Lower lobe of right lung (tissue), 2 donors: Measurements from ENCODE around the gene PDE9A. TPM values are rescaled to one million over a fixed set of nuclear protein-coding genes. Genes with fewer than 3 reads are reported as not detected.
A peak's percentile ranks its signal among the peaks of the same experiment; 100 is the strongest.

Experiments
- ATAC-seq, 2 donors: fragments of 200-7000 bp; cut with Tn5 transposase; one replicate each; pipeline ENCODE4 v1.9.1; 2020 to 2022; ENCODE audit warnings: mild to moderate bottlenecking in 2 of 2, moderate library complexity in 2 of 2
- DNase-seq: peaks from one replicate; pipeline ENCODE4 v3.0.0-alpha.2; 2020
- H3K27ac ChIP-seq: fragments of 200-600 bp; one replicate; pipeline ENCODE4 v1.8.0; 2022
- H3K27me3 ChIP-seq: fragments of 200-600 bp; one replicate; pipeline ENCODE4 v1.8.0; 2022; ENCODE audit warnings: low read depth
- H3K36me3 ChIP-seq: fragments of 200-600 bp; one replicate; pipeline ENCODE4 v1.8.0; 2022; ENCODE audit warnings: mild to moderate bottlenecking
- H3K4me1 ChIP-seq: fragments of 200-600 bp; one replicate; pipeline ENCODE4 v1.8.0; 2022
- H3K4me3 ChIP-seq: fragments of 200-600 bp; one replicate; pipeline ENCODE4 v1.8.0; 2022; ENCODE audit warnings: mild to moderate bottlenecking
- H3K9me3 ChIP-seq: fragments of 200-600 bp; one replicate; pipeline ENCODE4 v1.8.0; 2022
- intact Hi-C: fragments of 100-400 bp; cut with DNase I; formaldehyde crosslinking; loops from one replicate; pipeline ENCODE4 v1.11.0; 2022
- total RNA-seq: library from RNA; stranded (reverse); fragmentation: NEBNext Ultra II Directional; extraction: Animal tissue kit (Norgen Biotek cat#: 25700); gene quantifications from one replicate; pipeline ENCODE4 v1.2.1, GENCODE V29; 2021
- TF ChIP-seq, protein P1 (sequence below): fragments of 200-600 bp; IDR thresholded peaks from one replicate; pipeline ENCODE4 v1.8.0; 2022; ENCODE audit warnings: antibody characterized with exemption, mild to moderate bottlenecking
- donor health status: DM: no; HTN: yes; CAD: no; lungs with severe emphysema.

The PDE9A gene
- total RNA-seq, 1 donor from 2014 or later, result 12.8 TPM

DNA sequence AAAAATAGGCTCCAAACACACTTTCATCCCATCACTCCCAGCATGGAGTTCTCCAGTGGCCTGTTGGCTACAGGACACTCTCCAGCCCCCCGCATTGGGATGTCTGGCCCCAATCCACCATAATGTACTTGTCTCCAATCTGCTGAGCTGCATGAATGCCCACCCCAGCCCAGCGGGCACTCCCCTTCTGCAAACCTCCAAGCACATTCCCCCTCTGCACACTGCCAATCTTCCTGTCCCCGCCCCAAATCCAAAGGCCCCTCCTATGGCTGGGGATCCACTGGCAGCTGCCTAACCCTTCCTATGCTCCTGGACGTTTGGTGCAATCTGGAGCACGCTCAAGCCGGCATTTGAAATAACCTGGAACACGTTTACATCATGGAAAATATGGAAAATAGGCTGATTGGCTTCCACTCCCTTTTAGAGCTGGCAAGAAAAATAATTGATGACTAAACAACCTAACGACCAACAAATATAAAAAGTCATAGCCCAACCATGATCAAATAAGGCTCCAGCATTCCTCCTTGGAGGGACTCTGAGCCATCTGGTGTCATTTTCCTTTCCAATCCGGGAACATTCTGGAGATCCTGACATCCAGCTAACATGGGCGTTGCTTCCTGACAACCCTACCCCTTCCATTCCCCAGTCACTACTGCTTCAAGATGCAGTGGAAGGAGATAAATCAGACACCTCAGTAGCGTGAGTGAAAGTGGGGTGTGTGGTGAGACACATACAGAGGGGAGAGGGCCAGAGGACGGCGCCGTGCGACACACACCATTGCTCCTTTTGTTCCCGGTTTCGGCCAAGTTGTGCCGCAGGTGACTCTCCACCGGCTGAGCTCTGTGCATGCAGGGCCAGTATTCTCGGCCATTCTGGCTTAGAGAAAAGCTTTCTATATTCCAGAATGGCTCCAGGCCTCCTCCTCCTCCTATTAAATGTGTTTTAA lies 41.6 kb downstream of the PDE9A start:
- Histone ChIP-seq H3K4me1 (no peaks in the 10 kb centered on the region), H3K4me3 (no peak overlapping the region), H3K36me3 (no peaks in the 10 kb centered on the region), H3K27me3 (no peaks in the 10 kb centered on the region), H3K9me3 (no peaks in the 10 kb centered on the region), H3K27ac (no peak overlapping the region)
- DNase-seq, result no peak
- TF ChIP-seq, protein P1, sequence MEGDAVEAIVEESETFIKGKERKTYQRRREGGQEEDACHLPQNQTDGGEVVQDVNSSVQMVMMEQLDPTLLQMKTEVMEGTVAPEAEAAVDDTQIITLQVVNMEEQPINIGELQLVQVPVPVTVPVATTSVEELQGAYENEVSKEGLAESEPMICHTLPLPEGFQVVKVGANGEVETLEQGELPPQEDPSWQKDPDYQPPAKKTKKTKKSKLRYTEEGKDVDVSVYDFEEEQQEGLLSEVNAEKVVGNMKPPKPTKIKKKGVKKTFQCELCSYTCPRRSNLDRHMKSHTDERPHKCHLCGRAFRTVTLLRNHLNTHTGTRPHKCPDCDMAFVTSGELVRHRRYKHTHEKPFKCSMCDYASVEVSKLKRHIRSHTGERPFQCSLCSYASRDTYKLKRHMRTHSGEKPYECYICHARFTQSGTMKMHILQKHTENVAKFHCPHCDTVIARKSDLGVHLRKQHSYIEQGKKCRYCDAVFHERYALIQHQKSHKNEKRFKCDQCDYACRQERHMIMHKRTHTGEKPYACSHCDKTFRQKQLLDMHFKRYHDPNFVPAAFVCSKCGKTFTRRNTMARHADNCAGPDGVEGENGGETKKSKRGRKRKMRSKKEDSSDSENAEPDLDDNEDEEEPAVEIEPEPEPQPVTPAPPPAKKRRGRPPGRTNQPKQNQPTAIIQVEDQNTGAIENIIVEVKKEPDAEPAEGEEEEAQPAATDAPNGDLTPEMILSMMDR, result no peak
- intact Hi-C loops, result no loop called here
- ATAC-seq, result no peak

DNA sequence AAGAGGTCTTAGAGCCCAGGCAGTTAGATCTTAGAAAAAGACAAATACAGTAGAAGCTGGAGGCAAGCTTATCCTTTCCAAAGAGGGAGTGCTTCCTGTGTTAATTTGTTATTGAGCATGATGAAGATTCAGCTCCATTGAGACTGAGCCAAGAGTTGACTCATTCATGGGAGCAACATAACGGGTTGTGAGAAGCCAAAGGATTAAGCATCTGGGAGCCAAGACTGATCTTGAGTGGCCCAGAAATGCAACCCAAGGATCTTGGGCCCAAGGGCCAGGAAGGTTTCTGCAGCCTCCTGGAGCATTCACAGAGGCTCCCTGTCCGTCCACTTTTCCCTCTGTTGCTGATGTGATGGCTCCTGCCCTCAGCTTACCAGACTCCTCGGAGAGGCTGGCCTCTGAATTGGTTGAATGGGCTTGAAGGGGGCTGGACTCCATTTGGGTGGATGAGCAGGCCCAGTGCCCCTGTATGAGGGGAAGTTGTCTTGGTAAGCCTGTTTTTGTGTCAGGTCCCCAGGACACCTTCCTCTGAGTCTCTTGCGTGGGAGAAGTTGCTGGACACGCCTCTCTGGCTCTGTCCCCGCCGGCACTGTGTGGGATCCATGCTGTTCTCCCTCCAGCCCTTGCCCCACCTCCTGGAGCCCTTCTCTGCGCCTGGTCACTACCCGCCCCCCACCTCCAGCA lies 42.4 kb downstream of the PDE9A start:
- H3K9me3 ChIP-seq, result no peaks in the 10 kb centered on the region
- H3K4me1 ChIP-seq, result no peaks in the 10 kb centered on the region
- TF ChIP-seq, protein P1, result no peak
- intact Hi-C loops, result no loop called here
- H3K27ac ChIP-seq, result no peak overlapping the region
- H3K27me3 ChIP-seq, result no peaks in the 10 kb centered on the region
- H3K36me3 ChIP-seq, result no peaks in the 10 kb centered on the region
- no peak for ATAC-seq
- no peak for DNase-seq
- no peak overlapping the region for H3K4me3 ChIP-seq

DNA sequence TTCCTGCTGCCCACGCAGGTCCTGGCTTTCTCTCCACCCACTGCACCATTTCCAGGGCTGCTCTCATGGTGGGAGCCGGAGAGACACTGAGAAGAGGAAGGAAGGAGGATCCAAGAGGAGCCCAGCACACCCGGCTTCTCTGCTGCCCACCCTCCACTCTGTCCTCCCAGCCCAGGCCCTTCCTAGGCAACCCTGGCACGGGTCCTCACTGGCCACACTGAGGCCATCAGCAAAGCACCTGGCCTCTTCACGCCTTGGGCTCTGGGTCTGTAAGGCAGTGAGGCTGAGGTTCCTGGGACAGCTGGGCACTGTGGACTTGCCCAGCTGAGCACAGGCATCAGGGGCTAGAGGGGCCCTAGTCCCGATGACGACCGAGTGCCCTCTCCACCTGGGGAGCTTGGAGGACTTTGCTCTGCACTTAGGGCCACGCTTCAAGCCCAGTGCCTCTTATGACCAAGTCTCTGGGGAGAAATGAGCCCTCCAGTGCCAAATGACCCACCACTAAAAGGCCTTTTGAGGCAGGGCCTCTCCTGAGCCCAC lies 43.1 kb downstream of the PDE9A start:
- ATAC-seq, result peak in 1 of 2 donors; percentile 13

DNA sequence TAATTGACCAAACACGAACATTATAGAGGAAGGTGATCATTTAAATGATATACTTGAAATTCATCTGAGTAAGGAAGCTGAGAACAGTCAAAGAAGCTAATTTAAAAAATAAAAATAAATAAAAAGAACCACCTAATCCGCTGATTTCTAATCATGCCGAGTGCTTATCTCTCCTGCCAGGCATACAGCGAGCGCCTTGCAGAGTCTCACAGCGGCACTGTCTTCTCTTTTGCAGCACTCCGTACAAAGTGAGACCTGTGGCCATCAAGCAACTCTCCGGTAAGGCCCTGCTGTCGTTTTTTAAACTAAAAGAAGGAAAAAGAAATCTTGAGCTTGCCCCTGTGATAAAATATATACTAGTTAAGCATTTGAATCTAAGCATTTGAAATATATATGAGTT lies 45.3 kb downstream of the PDE9A start:
- H3K36me3 ChIP-seq, result no peaks in the 10 kb centered on the region
- DNase-seq (no peak), ATAC-seq (no peak)
- H3K9me3 ChIP-seq, result no peaks in the 10 kb centered on the region
- H3K4me1 ChIP-seq, result no peaks in the 10 kb centered on the region
- H3K27me3 ChIP-seq, result no peaks in the 10 kb centered on the region
- no peak overlapping the region for H3K27ac ChIP-seq
- TF ChIP-seq, protein P1, result no peak
- no peak overlapping the region for H3K4me3 ChIP-seq
- intact Hi-C loops, result no loop called here

More for the DNA sequence above, 43.1 kb downstream of the PDE9A start:
- no peak overlapping the region for H3K4me3 ChIP-seq
- H3K27ac ChIP-seq, result no peak overlapping the region
- no peaks in the 10 kb centered on the region for H3K36me3 ChIP-seq
- TF ChIP-seq, protein P1, result no peak
- no peaks in the 10 kb centered on the region for H3K9me3 ChIP-seq
- DNase-seq, result no peak
- H3K27me3 ChIP-seq, result no peaks in the 10 kb centered on the region
- intact Hi-C loops, result no loop called here
- no peaks in the 10 kb centered on the region for H3K4me1 ChIP-seq

DNA sequence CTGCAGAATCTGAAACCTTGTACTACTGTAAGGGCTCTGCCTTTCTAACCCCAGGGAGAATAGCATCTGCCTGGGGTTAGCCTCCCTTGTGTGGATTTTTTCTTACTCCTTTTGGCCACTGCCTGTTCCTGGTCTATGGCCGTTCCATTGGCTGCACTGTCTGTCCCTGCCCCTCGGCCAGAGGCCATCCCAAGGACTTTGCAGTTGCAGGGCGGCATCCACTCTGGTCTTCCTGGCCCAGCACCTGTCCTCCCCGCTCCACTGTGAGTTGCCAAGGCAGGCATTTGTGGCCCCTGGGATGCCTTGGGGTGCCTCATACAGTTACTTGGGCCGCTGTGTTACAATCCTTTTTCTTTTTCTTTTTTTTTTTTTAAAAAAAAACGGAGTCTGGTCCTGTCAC lies 45.8 kb downstream of the PDE9A start:
- intact Hi-C loops, result no loop called here
- no peak overlapping the region for H3K27ac ChIP-seq
- no peaks in the 10 kb centered on the region for H3K27me3 ChIP-seq
- H3K9me3 ChIP-seq, result no peaks in the 10 kb centered on the region
- TF ChIP-seq, protein P1, result no peak
- no peak for ATAC-seq
- H3K36me3 ChIP-seq, result no peaks in the 10 kb centered on the region
- no peaks in the 10 kb centered on the region for H3K4me1 ChIP-seq
- DNase-seq, result no peak
- no peak overlapping the region for H3K4me3 ChIP-seq
